Measurements from ENCODE around the gene GJA9. TPM values are rescaled to one million over a fixed set of nuclear protein-coding genes. Genes with fewer than 3 reads are reported as not detected.

Gene GJA9
- total and polyA plus RNA-seq, 2 of the 8 experiments (the other 6 are each of a cell fraction or from before 2014, with no cell fraction given): not detected

DNA sequence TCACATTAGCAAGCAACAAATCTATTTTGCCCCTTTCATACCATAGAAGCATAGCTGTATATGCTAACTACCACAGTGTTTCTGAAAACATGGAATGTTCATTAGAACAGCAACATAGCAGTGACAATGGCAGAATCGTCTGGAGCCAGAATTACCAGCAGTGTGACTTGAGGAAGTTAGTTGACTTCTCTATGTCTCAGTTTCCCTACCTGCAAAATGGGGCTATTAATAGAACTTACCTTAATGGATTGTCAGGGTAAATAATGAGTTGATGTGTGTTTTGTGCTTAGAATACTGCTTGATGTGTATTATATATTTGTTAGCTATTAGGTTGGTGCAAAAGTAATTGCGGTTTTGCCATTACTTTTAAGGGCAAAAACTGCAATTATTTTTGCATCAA lies 14.8 kb upstream of the GJA9 start:
- no peaks in the 10 kb centered on the region for H3K79me2 ChIP-seq (ENCODE audit: control insufficient read depth in 1 of 2, insufficient read depth in 2 of 2, low read length in 2 of 2)
- no peaks in the 10 kb centered on the region for H4K20me1 ChIP-seq (replicated peaks in 1 of 2; ENCODE audit: control insufficient read depth in 1 of 2, insufficient read depth in 2 of 2, low read length in 2 of 2)

More for the DNA sequence above, 14.8 kb upstream of the GJA9 start:
- Histone ChIP-seq H3K23ac (ENCODE audit: insufficient read length) (no peak overlapping the region), H4K91ac (replicated peaks; ENCODE audit: insufficient read length, low read length) (no peak overlapping the region), H3K4me1 (replicated peaks in 1 of 4; ENCODE audit: control insufficient read depth in 3 of 4, insufficient read depth in 4 of 4, low read length in 3 of 4) (peaks cover 0 to 2% (median under 1%) of the 10 kb centered on the region in 4 experiments; a peak in 2 of 7 replicates), H3K27ac (ENCODE audit: low read depth, low read length) (no peak overlapping the region), H3K36me3 (ENCODE audit: control insufficient read depth in 2 of 4, insufficient read depth in 4 of 4, low read length in 3 of 4) (no peaks in the 10 kb centered on the region), H3K79me1 (ENCODE audit: low read depth, low read length) (no peaks in the 10 kb centered on the region), H2BK15ac (ENCODE audit: low read length) (no peak overlapping the region), H3K4ac (replicated peaks; ENCODE audit: insufficient read length, low read depth, low read length) (no peak overlapping the region), H3K4me3 (ENCODE audit: extremely low read depth in 1 of 4, insufficient read depth in 2 of 4, low read depth in 3 of 4, low read length in 4 of 4) (no peak overlapping the region), H3K14ac (ENCODE audit: insufficient read length) (no peak overlapping the region), H3K56ac (replicated peaks; ENCODE audit: insufficient read length, low read depth, low read length) (no peak overlapping the region), H2BK5ac (ENCODE audit: low read depth, low read length) (no peak overlapping the region), H4K8ac (ENCODE audit: extremely low read depth, insufficient read depth, low read length) (no peak overlapping the region), H2AK5ac (ENCODE audit: low read depth, low read length) (no peak overlapping the region), H2AFZ (ENCODE audit: low read length) (no peak overlapping the region), H3K9ac (replicated peaks in 1 of 4; ENCODE audit: extremely low read depth in 1 of 4, low read depth in 3 of 4, low read length in 3 of 4) (no peak overlapping the region), H2BK12ac (ENCODE audit: low read depth, low read length) (no peak overlapping the region), H3K23me2 (ENCODE audit: low read depth, low read length) (no peaks in the 10 kb centered on the region), H3K9me3 (ENCODE audit: insufficient read depth in 2 of 2, low read depth in 1 of 2, low read length in 1 of 2) (no peaks in the 10 kb centered on the region), H3K4me2 (ENCODE audit: insufficient read depth in 1 of 2, low read depth in 2 of 2, low read length in 2 of 2) (no peak overlapping the region), H3K27me3 (replicated peaks in 1 of 4; ENCODE audit: control insufficient read depth in 3 of 4, extremely low read depth in 1 of 4, insufficient read depth in 3 of 4, low read length in 3 of 4) (no peaks in the 10 kb centered on the region), H2BK120ac (replicated peaks; ENCODE audit: low read depth, low read length) (no peak overlapping the region), H2BK20ac (ENCODE audit: low read length) (no peak overlapping the region), H3K18ac (ENCODE audit: extremely low read depth, low read length) (no peak overlapping the region), H4K5ac (ENCODE audit: insufficient read length, low read depth, low read length) (no peak overlapping the region)
- ChIA-PET POLR2A (ENCODE audit: partially characterized antibody) (interaction anchor here (1.0 kb wide), 1 partner anchor 23 kb away, joined by 4 read pairs; the partner anchor contains the start of gene MYCBP), CTCF (ENCODE audit: partially characterized antibody) (interaction anchor here (0.6 to 1.0 kb wide), 3 partner anchors 10 to 1445 kb away, joined by 3 to 4 read pairs (median 3); no protein-coding TSS in a partner anchor)
- FAIRE-seq (no peak), DNase-seq (ENCODE audit: low read depth in 1 of 2, low spot score in 2 of 2) (no peak)
- 88% methylated on average over 2 of the region's 2 CpGs; no CpG with 5 or more reads in 1 of the 2 experiments for WGBS, 2 experiments (ENCODE audit: extremely low coverage in 1 of 2, insufficient coverage in 1 of 2, insufficient read length in 1 of 2, insufficient replicate concordance in 2 of 2, low coverage in 1 of 2, low lambda C conversion rate in 2 of 2, missing lambda C conversion rate in 1 of 2)
- no peak for TF ChIP-seq EP300 (IDR thresholded peaks at IDR 0.05; ENCODE audit: borderline replicate concordance in 1 of 2, low read depth in 2 of 2, low read length in 2 of 2)
